ENCODE measurements around the gene GNRHR.

GRCh38 chr4:67723341-67723740, 30.8 kb downstream of the GNRHR start:
- TF ChIP-seq POLR2A (IDR thresholded peaks at IDR 0.05) (no peak), CTCF (IDR thresholded peaks at IDR 0.05) (no peak)

All from right lobe of liver (tissue), 4 donors.